K562 (cell line): Measurements from ENCODE around the gene PIGK.

ENCODE experiments used
- ARHGAP35 ChIP-seq: fragments of 450-650 bp; IDR thresholded peaks from 2 replicates; pipeline ENCODE4 v1.6.1; 2018; ENCODE audit not compliant: partially characterized antibody
- CBX8 ChIP-seq: fragments of 200-600 bp; sonication (generic); IDR thresholded peaks from 2 replicates; pipeline ENCODE4 v1.6.1; 2012; ENCODE audit warnings: borderline replicate concordance, mixed run types, low read depth, mild to moderate bottlenecking, moderate library complexity, mixed read lengths, low read length, control low read depth, inconsistent platforms; ENCODE audit not compliant: poor library complexity, severe bottlenecking; ENCODE audit errors: extremely low read depth
- CTCF ChIP-seq, 3 experiments: IDR thresholded peaks in 2 of 3; conservative IDR thresholded peaks in 1 of 3; 2 replicates each; pipeline ENCODE4 v1.5.1; 2011 to 2012; ENCODE audit warnings: low read length in 3 of 3, mild to moderate bottlenecking in 3 of 3, control low read depth in 2 of 3, improper control_type of control experiment in 1 of 3, inconsistent platforms in 1 of 3, low read depth in 1 of 3, mixed read lengths in 1 of 3, moderate library complexity in 1 of 3; ENCODE audit not compliant: insufficient read depth in 2 of 3
- HNRNPK ChIP-seq: fragments of 200-400 bp; formaldehyde crosslinking; IDR thresholded peaks from one replicate; pipeline ENCODE4 v1.6.1; 2018; ENCODE audit warnings: mild to moderate bottlenecking, low read depth, low read length; ENCODE audit not compliant: poor library complexity, severe bottlenecking
- L3MBTL2 ChIP-seq: fragments of 450-650 bp; IDR thresholded peaks from 2 replicates; pipeline ENCODE4 v1.6.1; 2016; ENCODE audit warnings: mild to moderate bottlenecking, moderate library complexity
- MAFK ChIP-seq: IDR thresholded peaks from 2 replicates; pipeline ENCODE4 v1.6.1; 2011; ENCODE audit warnings: low read length, improper control_type of control experiment
- NR2C1 ChIP-seq, 2 experiments: fragments of 450-650 bp; IDR thresholded peaks; 2 replicates each; pipeline ENCODE4 v1.6.1; 2017; ENCODE audit warnings: mild to moderate bottlenecking in 2 of 2, antibody characterized with exemption in 1 of 2, inconsistent platforms in 1 of 2, missing compliant biosample characterization in 1 of 2, missing genetic modification characterization in 1 of 2
- POLR2A ChIP-seq: fragments of 450-650 bp; conservative IDR thresholded peaks from 2 replicates; pipeline ENCODE4 v1.6.1; 2016
- SMARCC2 ChIP-seq: fragments of 450-650 bp; IDR thresholded peaks from 2 replicates; pipeline ENCODE4 v1.6.1; 2017; ENCODE audit warnings: antibody characterized with exemption, moderate library complexity, mild to moderate bottlenecking, low read depth
- SRF ChIP-seq, 2 experiments: fragments of 250-450, 450-650 bp in 1 of 2; sonication (Bioruptor Pico) in 1 of 2; sonication (generic) in 1 of 2; formaldehyde crosslinking; IDR thresholded peaks; 2 replicates each; pipeline versions ENCODE4 v1.5.0 to v1.5.1; 2020 to 2022; ENCODE audit warnings: mild to moderate bottlenecking in 1 of 2, missing genetic modification reagents in 1 of 2

- TF ChIP-seq CBX8 (no peak), CTCF (IDR thresholded peaks at IDR 0.05 in 2 of 3, conservative IDR thresholded peaks at IDR 0.05 in 1 of 3; ENCODE audit: insufficient read depth in 2 of 3, low read depth in 1 of 3, low read length in 3 of 3) (no peak), NR2C1 (IDR thresholded peaks at IDR 0.05) (no peak), NR2C1 (tag; IDR thresholded peaks at IDR 0.05) (no peak), HNRNPK (no peak), POLR2A (no peak), SRF (CRISPR knock-in tag; IDR thresholded peaks at IDR 0.05) (no peak), L3MBTL2 (no peak), ARHGAP35 (no peak), MAFK (no peak), SMARCC2 (no peak)
These were observed 98.3 kb downstream of the PIGK start for GRCh38 chr1:77120950-77121349.
